HG02943 (cell line): ENCODE measurements around the gene PPP1R14C.
"Not testable (repeated sequence)": the region's sequence is repeated elsewhere in the genome, so short reads cannot be mapped to it uniquely, and the experiment has no call there.

Experiments used
- ATAC-seq: cut with Tn5 transposase; IDR thresholded peaks from one replicate; pipeline ENCODE4 v1.9.1; 2021; ENCODE audit warnings: mild to moderate bottlenecking, low read depth, moderate library complexity; ENCODE audit not compliant: unreplicated experiment

Gene PPP1R14C

GRCh38 chr6:150165020-150165702 is 22.3 kb downstream of the PPP1R14C start:
- ATAC-seq = no peak

GRCh38 chr6:150167479-150167873 is 24.6 kb downstream of the PPP1R14C start:
- no peak for ATAC-seq

- ATAC-seq = no peak
Measured at GRCh38 chr6:150169181-150169580, 26.3 kb downstream of the PPP1R14C start.

- no peak for ATAC-seq
Measured at GRCh38 chr6:150169609-150170008, 26.8 kb downstream of the PPP1R14C start.

- ATAC-seq = no peak
Measured at GRCh38 chr6:150172929-150173328, 30.1 kb downstream of the PPP1R14C start.

- ATAC-seq = no peak
Measured at GRCh38 chr6:150175586-150176151, 32.8 kb downstream of the PPP1R14C start.

GRCh38 chr6:150176152-150176551 is 33.3 kb downstream of the PPP1R14C start:
- no peak for ATAC-seq

GRCh38 chr6:150176659-150177058 is 33.8 kb downstream of the PPP1R14C start:
- no peak for ATAC-seq

GRCh38 chr6:150177259-150177951 is 34.6 kb downstream of the PPP1R14C start:
- no peak for ATAC-seq

GRCh38 chr6:150177952-150178520 is 35.2 kb downstream of the PPP1R14C start:
- ATAC-seq = no peak

GRCh38 chr6:150179030-150179429 is 36.2 kb downstream of the PPP1R14C start:
- ATAC-seq = no peak

- ATAC-seq = not testable (repeated sequence)
Measured at GRCh38 chr6:150179907-150180424, 37.1 kb downstream of the PPP1R14C start.

GRCh38 chr6:150180517-150180916 is 37.7 kb downstream of the PPP1R14C start:
- no peak for ATAC-seq

GRCh38 chr6:150182460-150183078 is 39.7 kb downstream of the PPP1R14C start:
- no peak for ATAC-seq

GRCh38 chr6:150183105-150183504 is 40.3 kb downstream of the PPP1R14C start:
- no peak for ATAC-seq

GRCh38 chr6:150183966-150184365 is 41.1 kb downstream of the PPP1R14C start:
- ATAC-seq = no peak

- ATAC-seq = no peak
Measured at GRCh38 chr6:150184850-150185731, 42.2 kb downstream of the PPP1R14C start.

- ATAC-seq = no peak
Measured at GRCh38 chr6:150185732-150186117, 42.9 kb downstream of the PPP1R14C start.

- no peak for ATAC-seq
Measured at GRCh38 chr6:150186129-150186898, 43.5 kb downstream of the PPP1R14C start.
